Gastroesophageal sphincter (tissue), 3 donors: ENCODE data around the gene OR4E2.

Experiments
- EP300 ChIP-seq: sonication (generic); formaldehyde crosslinking; IDR thresholded peaks from one replicate; pipeline ENCODE4 v1.6.1; 2017; ENCODE audit warnings: antibody characterized with exemption, mild to moderate bottlenecking
- POLR2A ChIP-seq, 2 donors: fragments of 450-650 bp; IDR thresholded peaks; one replicate each; pipeline ENCODE4 v1.6.1; 2017; ENCODE audit warnings: antibody characterized with exemption in 2 of 2, mild to moderate bottlenecking in 2 of 2, moderate library complexity in 1 of 2
- POLR2AphosphoS5 ChIP-seq: sonication (generic); formaldehyde crosslinking; IDR thresholded peaks from one replicate; pipeline ENCODE4 v1.6.1; 2017; ENCODE audit warnings: antibody characterized with exemption
- TF ChIP-seq, protein P1 (sequence below), 4 experiments: fragments of 200-600 bp in 2 of 4; fragments of 450-650 bp in 2 of 4; sonication (generic) in 1 of 4; IDR thresholded peaks; one replicate each; pipeline ENCODE4 v1.5.1; 2017 to 2019; ENCODE audit warnings: antibody characterized with exemption in 4 of 4, mild to moderate bottlenecking in 2 of 4, moderate library complexity in 2 of 4

DNA sequence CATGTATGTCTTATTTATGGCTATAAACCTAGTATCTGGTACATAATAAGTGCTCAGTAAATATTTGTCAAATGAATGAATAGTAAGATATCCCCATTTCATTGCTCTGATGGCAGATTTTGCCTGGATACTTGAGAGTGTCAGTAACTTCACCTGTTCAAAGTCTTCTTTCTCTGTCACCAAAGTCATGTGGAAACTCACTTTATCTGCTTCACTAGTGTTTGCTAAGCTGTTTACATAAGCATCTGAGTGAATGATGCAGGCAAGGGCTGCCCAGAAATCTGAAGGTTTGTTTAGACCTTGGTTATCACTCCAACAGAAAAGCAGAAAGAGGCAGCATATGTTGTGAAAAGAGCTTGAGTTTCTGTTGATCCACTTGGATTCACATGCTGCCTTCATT is 15.6 kb downstream of the OR4E2 start:
- no peak for TF ChIP-seq POLR2AphosphoS5
- TF ChIP-seq, protein P1, sequence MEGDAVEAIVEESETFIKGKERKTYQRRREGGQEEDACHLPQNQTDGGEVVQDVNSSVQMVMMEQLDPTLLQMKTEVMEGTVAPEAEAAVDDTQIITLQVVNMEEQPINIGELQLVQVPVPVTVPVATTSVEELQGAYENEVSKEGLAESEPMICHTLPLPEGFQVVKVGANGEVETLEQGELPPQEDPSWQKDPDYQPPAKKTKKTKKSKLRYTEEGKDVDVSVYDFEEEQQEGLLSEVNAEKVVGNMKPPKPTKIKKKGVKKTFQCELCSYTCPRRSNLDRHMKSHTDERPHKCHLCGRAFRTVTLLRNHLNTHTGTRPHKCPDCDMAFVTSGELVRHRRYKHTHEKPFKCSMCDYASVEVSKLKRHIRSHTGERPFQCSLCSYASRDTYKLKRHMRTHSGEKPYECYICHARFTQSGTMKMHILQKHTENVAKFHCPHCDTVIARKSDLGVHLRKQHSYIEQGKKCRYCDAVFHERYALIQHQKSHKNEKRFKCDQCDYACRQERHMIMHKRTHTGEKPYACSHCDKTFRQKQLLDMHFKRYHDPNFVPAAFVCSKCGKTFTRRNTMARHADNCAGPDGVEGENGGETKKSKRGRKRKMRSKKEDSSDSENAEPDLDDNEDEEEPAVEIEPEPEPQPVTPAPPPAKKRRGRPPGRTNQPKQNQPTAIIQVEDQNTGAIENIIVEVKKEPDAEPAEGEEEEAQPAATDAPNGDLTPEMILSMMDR (IDR thresholded peaks at IDR 0.05): no peak
- TF ChIP-seq POLR2A (IDR thresholded peaks at IDR 0.05): no peak
- no peak for TF ChIP-seq EP300
